ENCODE data around the gene DCDC2C.

DNA sequence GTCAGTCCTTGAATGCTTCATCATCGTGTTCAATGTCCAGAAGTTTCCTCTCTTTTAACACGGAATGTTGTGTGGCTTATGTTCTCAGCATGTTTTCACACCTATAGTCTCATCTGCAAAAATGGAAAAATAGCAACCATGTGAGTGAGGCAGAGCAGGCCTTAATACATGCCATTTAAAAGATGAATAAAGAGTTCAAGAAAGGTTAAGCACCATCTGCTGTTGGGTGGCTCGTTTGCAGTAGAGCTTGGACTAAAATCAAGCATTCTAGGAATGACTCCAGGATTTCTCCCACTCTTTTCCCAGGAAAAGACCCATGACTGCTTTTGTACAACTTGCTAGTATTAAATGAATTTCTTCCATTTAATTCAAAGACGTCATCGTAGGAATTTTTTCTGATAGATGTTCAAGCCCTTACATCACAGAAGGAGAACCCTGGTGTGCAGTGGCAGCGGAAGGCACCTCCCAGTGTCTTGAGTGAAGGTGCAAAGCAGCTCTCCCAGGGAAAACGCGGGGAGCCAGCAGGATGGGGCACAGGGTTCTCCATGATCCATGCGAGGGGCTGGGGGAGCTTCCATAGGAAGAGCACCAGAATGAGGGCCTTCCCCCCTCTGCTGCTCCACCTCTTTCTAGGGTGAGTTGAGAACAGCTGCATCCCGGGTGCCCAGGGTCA is 9.6 kb downstream of the DCDC2C start:
- TF ChIP-seq, protein P1, sequence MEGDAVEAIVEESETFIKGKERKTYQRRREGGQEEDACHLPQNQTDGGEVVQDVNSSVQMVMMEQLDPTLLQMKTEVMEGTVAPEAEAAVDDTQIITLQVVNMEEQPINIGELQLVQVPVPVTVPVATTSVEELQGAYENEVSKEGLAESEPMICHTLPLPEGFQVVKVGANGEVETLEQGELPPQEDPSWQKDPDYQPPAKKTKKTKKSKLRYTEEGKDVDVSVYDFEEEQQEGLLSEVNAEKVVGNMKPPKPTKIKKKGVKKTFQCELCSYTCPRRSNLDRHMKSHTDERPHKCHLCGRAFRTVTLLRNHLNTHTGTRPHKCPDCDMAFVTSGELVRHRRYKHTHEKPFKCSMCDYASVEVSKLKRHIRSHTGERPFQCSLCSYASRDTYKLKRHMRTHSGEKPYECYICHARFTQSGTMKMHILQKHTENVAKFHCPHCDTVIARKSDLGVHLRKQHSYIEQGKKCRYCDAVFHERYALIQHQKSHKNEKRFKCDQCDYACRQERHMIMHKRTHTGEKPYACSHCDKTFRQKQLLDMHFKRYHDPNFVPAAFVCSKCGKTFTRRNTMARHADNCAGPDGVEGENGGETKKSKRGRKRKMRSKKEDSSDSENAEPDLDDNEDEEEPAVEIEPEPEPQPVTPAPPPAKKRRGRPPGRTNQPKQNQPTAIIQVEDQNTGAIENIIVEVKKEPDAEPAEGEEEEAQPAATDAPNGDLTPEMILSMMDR (IDR thresholded peaks at IDR 0.05; ENCODE audit: poor library complexity, severe bottlenecking), result no peak
- TF ChIP-seq, protein P2, sequence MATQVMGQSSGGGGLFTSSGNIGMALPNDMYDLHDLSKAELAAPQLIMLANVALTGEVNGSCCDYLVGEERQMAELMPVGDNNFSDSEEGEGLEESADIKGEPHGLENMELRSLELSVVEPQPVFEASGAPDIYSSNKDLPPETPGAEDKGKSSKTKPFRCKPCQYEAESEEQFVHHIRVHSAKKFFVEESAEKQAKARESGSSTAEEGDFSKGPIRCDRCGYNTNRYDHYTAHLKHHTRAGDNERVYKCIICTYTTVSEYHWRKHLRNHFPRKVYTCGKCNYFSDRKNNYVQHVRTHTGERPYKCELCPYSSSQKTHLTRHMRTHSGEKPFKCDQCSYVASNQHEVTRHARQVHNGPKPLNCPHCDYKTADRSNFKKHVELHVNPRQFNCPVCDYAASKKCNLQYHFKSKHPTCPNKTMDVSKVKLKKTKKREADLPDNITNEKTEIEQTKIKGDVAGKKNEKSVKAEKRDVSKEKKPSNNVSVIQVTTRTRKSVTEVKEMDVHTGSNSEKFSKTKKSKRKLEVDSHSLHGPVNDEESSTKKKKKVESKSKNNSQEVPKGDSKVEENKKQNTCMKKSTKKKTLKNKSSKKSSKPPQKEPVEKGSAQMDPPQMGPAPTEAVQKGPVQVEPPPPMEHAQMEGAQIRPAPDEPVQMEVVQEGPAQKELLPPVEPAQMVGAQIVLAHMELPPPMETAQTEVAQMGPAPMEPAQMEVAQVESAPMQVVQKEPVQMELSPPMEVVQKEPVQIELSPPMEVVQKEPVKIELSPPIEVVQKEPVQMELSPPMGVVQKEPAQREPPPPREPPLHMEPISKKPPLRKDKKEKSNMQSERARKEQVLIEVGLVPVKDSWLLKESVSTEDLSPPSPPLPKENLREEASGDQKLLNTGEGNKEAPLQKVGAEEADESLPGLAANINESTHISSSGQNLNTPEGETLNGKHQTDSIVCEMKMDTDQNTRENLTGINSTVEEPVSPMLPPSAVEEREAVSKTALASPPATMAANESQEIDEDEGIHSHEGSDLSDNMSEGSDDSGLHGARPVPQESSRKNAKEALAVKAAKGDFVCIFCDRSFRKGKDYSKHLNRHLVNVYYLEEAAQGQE (IDR thresholded peaks at IDR 0.05; ENCODE audit: borderline replicate concordance), result no peak
- TF ChIP-seq EZH2 (IDR thresholded peaks at IDR 0.05; ENCODE audit: borderline replicate concordance, insufficient read depth, low read length, poor library complexity, severe bottlenecking) (no peak), EP300 (conservative IDR thresholded peaks at IDR 0.05; ENCODE audit: poor library complexity, severe bottlenecking) (no peak), RAD21 (conservative IDR thresholded peaks at IDR 0.05) (no peak), MXI1 (conservative IDR thresholded peaks at IDR 0.05; ENCODE audit: poor library complexity, severe bottlenecking) (no peak), POLR2AphosphoS5 (IDR thresholded peaks at IDR 0.05) (no peak)
